HepG2 (cell line): ENCODE data around the gene MAGI1. TPM values are rescaled to one million over a fixed set of nuclear protein-coding genes. Genes with fewer than 3 reads are reported as not detected.

ENCODE experiments used
- ASH2L ChIP-seq: fragments of 300-600, 200-600 bp; sonication (generic); IDR thresholded peaks from 2 replicates; pipeline ENCODE4 v1.7.0; 2017; ENCODE audit warnings: low read depth, mild to moderate bottlenecking, moderate library complexity, mixed read lengths, low read length; ENCODE audit not compliant: insufficient read length
- ETV5 ChIP-seq: IDR thresholded peaks from 2 replicates; pipeline ENCODE4 v1.6.1; 2018; ENCODE audit warnings: missing biosample characterization, missing genetic modification reagents, inconsistent platforms, borderline replicate concordance
- FOSL2 ChIP-seq: sonication (generic); formaldehyde crosslinking; IDR thresholded peaks from 2 replicates; pipeline ENCODE4 v1.4.0; 2020; ENCODE audit warnings: missing genetic modification reagents
- FOXJ3 ChIP-seq: sonication (generic); formaldehyde crosslinking; IDR thresholded peaks from 2 replicates; pipeline ENCODE4 v1.4.0; 2020; ENCODE audit warnings: missing genetic modification reagents, mild to moderate bottlenecking, borderline replicate concordance
- FOXK2 ChIP-seq: fragments of 450-650 bp; IDR thresholded peaks from 2 replicates; pipeline ENCODE4 v1.6.1; 2016
- FUBP1 ChIP-seq: sonication (generic); formaldehyde crosslinking; IDR thresholded peaks from 2 replicates; pipeline ENCODE4 v1.5.1; 2020; ENCODE audit warnings: missing genetic modification reagents, mild to moderate bottlenecking, borderline replicate concordance
- HNRNPK ChIP-seq: fragments of 200-400 bp; formaldehyde crosslinking; IDR thresholded peaks from 2 replicates; pipeline ENCODE4 v1.6.1; 2018; ENCODE audit warnings: low read length, low read depth, moderate library complexity, mild to moderate bottlenecking; ENCODE audit not compliant: poor library complexity, severe bottlenecking
- IRF2 ChIP-seq: IDR thresholded peaks from 2 replicates; pipeline ENCODE4 v1.6.1; 2018; ENCODE audit warnings: missing genetic modification reagents, missing compliant biosample characterization
- KDM4B ChIP-seq: sonication (generic); formaldehyde crosslinking; IDR thresholded peaks from 2 replicates; pipeline ENCODE4 v1.4.0; 2020; ENCODE audit warnings: missing genetic modification reagents
- MIER2 ChIP-seq: IDR thresholded peaks from 2 replicates; pipeline ENCODE4 v1.6.1; 2016; ENCODE audit warnings: missing biosample characterization, missing genetic modification reagents
- NCOA2 ChIP-seq: sonication (generic); formaldehyde crosslinking; IDR thresholded peaks from 2 replicates; pipeline ENCODE4 v1.8.0; 2022; ENCODE audit warnings: inconsistent platforms
- NR2F1 ChIP-seq, 2 experiments: fragments of 450-650 bp in 1 of 2; formaldehyde crosslinking in 1 of 2; IDR thresholded peaks; 2 replicates each; pipeline versions ENCODE4 v1.5.0 to v1.6.1; 2016 to 2020; ENCODE audit warnings: mild to moderate bottlenecking in 1 of 2, missing compliant biosample characterization in 1 of 2, missing genetic modification reagents in 1 of 2, moderate library complexity in 1 of 2
- PRDM15 ChIP-seq: sonication (generic); formaldehyde crosslinking; IDR thresholded peaks from 2 replicates; pipeline ENCODE4 v1.4.0; 2020; ENCODE audit warnings: missing genetic modification reagents
- RFX1 ChIP-seq: fragments of 450-650 bp; IDR thresholded peaks from 2 replicates; pipeline ENCODE4 v1.6.1; 2017
- STAT5B ChIP-seq: sonication (generic); formaldehyde crosslinking; IDR thresholded peaks from 2 replicates; pipeline ENCODE4 v1.4.0; 2020; ENCODE audit warnings: missing genetic modification reagents
- TAF15 ChIP-seq: fragments of 200-400 bp; formaldehyde crosslinking; IDR thresholded peaks from one replicate; pipeline ENCODE4 v1.6.1; 2018; ENCODE audit warnings: mild to moderate bottlenecking, low read depth, low read length; ENCODE audit not compliant: poor library complexity, severe bottlenecking
- TMF1 ChIP-seq: sonication (generic); formaldehyde crosslinking; IDR thresholded peaks from 2 replicates; pipeline ENCODE4 v1.8.1; 2022; ENCODE audit warnings: low read depth, missing genetic modification reagents
- TSC22D2 ChIP-seq: sonication (generic); formaldehyde crosslinking; IDR thresholded peaks from 2 replicates; pipeline ENCODE4 v1.5.1; 2020; ENCODE audit warnings: missing genetic modification reagents, mild to moderate bottlenecking, borderline replicate concordance
- ZKSCAN8 ChIP-seq: IDR thresholded peaks from 2 replicates; pipeline ENCODE4 v1.6.1; 2016; ENCODE audit warnings: borderline replicate concordance, missing genetic modification reagents, missing compliant biosample characterization
- ZNF30 ChIP-seq: sonication (generic); formaldehyde crosslinking; IDR thresholded peaks from 2 replicates; pipeline ENCODE4 v1.5.0; 2020; ENCODE audit warnings: mild to moderate bottlenecking, missing genetic modification reagents
- ZNF317 ChIP-seq: sonication (generic); formaldehyde crosslinking; IDR thresholded peaks from 2 replicates; pipeline ENCODE4 v1.5.0; 2020; ENCODE audit warnings: mild to moderate bottlenecking, missing genetic modification reagents
- ZNF362 ChIP-seq: sonication (generic); formaldehyde crosslinking; IDR thresholded peaks from 2 replicates; pipeline ENCODE4 v1.4.0; 2020; ENCODE audit warnings: missing genetic modification reagents, mild to moderate bottlenecking, borderline replicate concordance
- ZNF546 ChIP-seq: sonication (generic); formaldehyde crosslinking; conservative IDR thresholded peaks from 2 replicates; pipeline ENCODE4 v1.8.1; 2023; ENCODE audit warnings: mild to moderate bottlenecking, missing genetic modification reagents
- polyA plus RNA-seq, 8 experiments: library from polyadenylated mRNA; depleted of rRNA in 3 of 8; stranded (reverse) in 7 of 8; unstranded in 1 of 8; fragments of >200 nt; fragmentation: Illumina TruSeq in 4 of 8; extraction: Trizol in 4 of 8; gene quantifications; 2 replicates each; pipeline versions ENCODE4 v1.2.1 to v1.2.3, GENCODE V29; 2011 to 2016; ENCODE audit warnings: low read depth in 4 of 8, missing spikeins in 1 of 8, mixed read lengths in 1 of 8; ENCODE audit not compliant: insufficient read depth in 1 of 8
- total RNA-seq, 5 experiments: library from RNA; depleted of rRNA; stranded (reverse); fragments of >200 nt; fragmentation: Illumina TruSeq; extraction: Trizol; gene quantifications; 2 replicates each; pipeline ENCODE4 v1.2.3, GENCODE V29; 2016; ENCODE audit warnings: low read depth in 1 of 5

Gene MAGI1
- total and polyA plus RNA-seq, 2 of the 13 experiments (the other 11 are each of a cell fraction or from before 2014, with no cell fraction given) = 22.2 to 26.0 TPM

- TF ChIP-seq HNRNPK (no peak), TAF15 (no peak), FOXK2 (no peak), TMF1 (CRISPR knock-in tag) (no peak), FUBP1 (CRISPR knock-in tag) (no peak), TSC22D2 (CRISPR knock-in tag) (0 out of 2 replicates have a peak, but pooled peaks have one; percentile 26), STAT5B (CRISPR knock-in tag) (no peak), ETV5 (CRISPR knock-in tag) (peak; percentile 72; the same call in 1 of the 2 replicates), NCOA2 (CRISPR knock-in tag) (peak; percentile 78), KDM4B (CRISPR knock-in tag) (0 out of 2 replicates have a peak, but pooled peaks have one; percentile 31), FOXJ3 (CRISPR knock-in tag) (peak; percentile 33; the same call in 1 of the 2 replicates), MIER2 (peak; percentile 21; the same call in 1 of the 2 replicates), ZNF362 (no peak; the same call in 1 of the 2 replicates), RFX1 (no peak), FOSL2 (0 out of 2 replicates have a peak, but pooled peaks have one; percentile 30), ASH2L (no peak), PRDM15 (CRISPR knock-in tag) (no peak), ZKSCAN8 (CRISPR knock-in tag) (peak; percentile 55; the same call in 1 of the 2 replicates), ZNF546 (no peak), ZNF30 (CRISPR knock-in tag) (no peak), NR2F1 (CRISPR knock-in tag; IDR thresholded peaks at IDR 0.05) (peak; percentile 75 to 94; a peak in 3 of 4 replicates), ZNF317 (CRISPR knock-in tag) (peak; percentile 51; the same call in 1 of the 2 replicates), IRF2 (CRISPR knock-in tag) (peak; percentile 46; the same call in 1 of the 2 replicates)
These were observed 309.2 kb downstream of the MAGI1 start (continued) for GRCh38 chr3:65729555-65729954.
